Activated naive CD4-positive, alpha-beta T cell treated with anti-CD3 and anti-CD28 coated beads for 36 hours (primary cell): ENCODE data around the gene ZNF562. TPM values are rescaled to one million over a fixed set of nuclear protein-coding genes. Genes with fewer than 3 reads are reported as not detected.
"Not testable (repeated sequence)": the region's sequence is repeated elsewhere in the genome, so short reads cannot be mapped to it uniquely, and the experiment has no call there.

Source experiments
- CTCF ChIA-PET: fragments of 350-600 bp; sonication (Branson Sonifier 250); formaldehyde crosslinking; loops from one replicate; lab custom pipeline; 2021; ENCODE audit warnings: antibody characterized with exemption; lab: Charles Lee
- DNase-seq: peaks from one replicate; pipeline ENCODE4 v3.0.0-alpha.2; 2020
- H3K27ac Mint-ChIP-seq: one replicate; pipeline ENCODE4 v1.8.0; 2021; ENCODE audit warnings: mild to moderate bottlenecking, mixed read lengths
- H3K27me3 Mint-ChIP-seq: one replicate; pipeline ENCODE4 v1.8.0; 2021; ENCODE audit warnings: low read depth, mixed read lengths
- H3K36me3 Mint-ChIP-seq: one replicate; pipeline ENCODE4 v1.8.0; 2021; ENCODE audit warnings: low read depth, mixed read lengths
- H3K4me1 Mint-ChIP-seq: one replicate; pipeline ENCODE4 v1.8.0; 2021; ENCODE audit warnings: low read depth, mixed read lengths
- H3K4me3 Mint-ChIP-seq: one replicate; pipeline ENCODE4 v1.8.0; 2021; ENCODE audit warnings: mild to moderate bottlenecking, moderate library complexity, mixed read lengths
- H3K9me3 Mint-ChIP-seq: one replicate; pipeline ENCODE4 v1.8.0; 2021; ENCODE audit warnings: mixed read lengths
- intact Hi-C: fragments of 100-400 bp; cut with micrococcal nuclease; formaldehyde crosslinking; loops from one replicate; pipeline ENCODE4 v1.15.1; 2023
- total RNA-seq, 2 experiments: library from RNA; stranded (reverse); gene quantifications; one replicate each; pipeline ENCODE4 v1.2.3, GENCODE V29; 2021

The ZNF562 gene
- 10 to 100 TPM; 20.1 to 21.9 TPM for total RNA-seq

DNA sequence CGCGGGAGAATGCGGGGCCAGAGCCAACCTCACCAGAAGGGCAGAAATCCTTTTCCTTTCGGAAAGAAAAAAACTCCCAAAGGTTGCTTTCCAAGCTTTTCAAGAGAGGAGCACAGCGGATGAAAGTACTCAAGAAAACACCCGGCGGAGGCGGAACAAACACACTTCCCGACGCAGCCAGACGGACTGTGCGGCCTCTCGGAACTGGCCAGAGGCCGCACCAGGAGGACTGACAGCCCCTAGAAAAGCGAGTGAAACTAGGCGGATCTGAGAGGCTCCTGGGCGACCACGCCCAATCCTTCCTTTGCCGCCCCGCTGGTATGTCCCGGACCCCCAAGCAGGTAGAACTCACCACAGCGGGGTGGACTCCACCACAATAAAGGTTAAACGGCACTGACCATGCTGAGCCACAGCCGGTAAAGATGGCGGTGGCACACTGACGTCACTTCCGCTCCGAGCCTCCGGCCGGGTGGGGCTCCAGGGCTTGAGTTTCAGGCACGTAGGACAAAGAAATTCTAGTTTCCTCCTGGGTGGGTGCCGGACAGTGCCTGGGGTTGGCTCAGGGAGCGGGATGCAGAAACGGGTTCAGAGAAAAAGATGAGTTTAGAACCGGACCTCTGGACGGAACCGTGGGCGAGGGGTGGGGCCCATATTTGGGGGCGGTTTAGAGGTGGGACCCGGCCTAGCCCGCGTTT lies at the start of gene ZNF562:
Gene ZNF562 (minus strand): TSS at position 438 of the 695 bp plus-strand sequence. CDS start 14,356 bp downstream, outside the sequence.
- H3K27ac Mint-ChIP-seq = peak within 1 kb of the TSS; percentile 98
- CTCF ChIA-PET = interaction anchor here (0.6 kb wide), 1 partner anchor 37 kb away, joined by 4 read pairs; no protein-coding TSS in a partner anchor
- H3K9me3 Mint-ChIP-seq = peaks cover 31% of the 10 kb centered on the region
- peaks cover 23% of the 10 kb centered on the region for H3K4me1 Mint-ChIP-seq
- H3K27me3 Mint-ChIP-seq = no peaks in the 10 kb centered on the region
- intact Hi-C loops = loop anchor here (1.0 to 10.0 kb wide), 7 partner anchors 54 to 533 kb away; partner anchors contain the start of genes ZNF121, ZNF266, ZNF317 and ZNF561
- peak within 1 kb of the TSS; percentile 90 for H3K4me3 Mint-ChIP-seq
- peaks cover 45% of the 10 kb centered on the region for H3K36me3 Mint-ChIP-seq
- DNase-seq = peak; percentile 86

DNA sequence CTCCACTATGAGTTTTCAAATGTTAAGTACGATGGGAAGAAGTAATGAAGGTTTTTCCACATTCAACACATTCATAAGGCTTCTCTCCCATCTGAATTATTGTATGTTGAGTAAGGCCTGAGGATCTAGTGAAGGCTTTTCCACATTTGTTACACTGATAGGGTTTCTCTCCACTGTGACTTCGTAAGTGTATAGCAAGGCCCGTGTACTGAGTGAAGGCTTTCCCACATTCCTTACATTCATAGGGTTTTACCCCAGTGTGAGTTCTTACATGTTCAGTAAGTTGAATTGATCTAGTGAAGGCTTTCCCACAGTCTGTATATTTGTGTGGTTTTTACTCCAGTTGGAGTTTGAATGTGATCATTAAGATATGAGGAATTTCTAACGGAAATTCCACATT lies 49.3 kb upstream of the ZNF562 start:
- peaks cover 2% of the 10 kb centered on the region for H3K4me1 Mint-ChIP-seq
- intact Hi-C loops = no loop called here
- CTCF ChIA-PET = no interaction called here
- H3K27ac Mint-ChIP-seq = no peak overlapping the region
- no peak overlapping the region for H3K4me3 Mint-ChIP-seq
- peaks cover 27% of the 10 kb centered on the region for H3K9me3 Mint-ChIP-seq
- peaks cover 4% of the 10 kb centered on the region for H3K27me3 Mint-ChIP-seq
- DNase-seq = no peak
- H3K36me3 Mint-ChIP-seq = no peaks in the 10 kb centered on the region

DNA sequence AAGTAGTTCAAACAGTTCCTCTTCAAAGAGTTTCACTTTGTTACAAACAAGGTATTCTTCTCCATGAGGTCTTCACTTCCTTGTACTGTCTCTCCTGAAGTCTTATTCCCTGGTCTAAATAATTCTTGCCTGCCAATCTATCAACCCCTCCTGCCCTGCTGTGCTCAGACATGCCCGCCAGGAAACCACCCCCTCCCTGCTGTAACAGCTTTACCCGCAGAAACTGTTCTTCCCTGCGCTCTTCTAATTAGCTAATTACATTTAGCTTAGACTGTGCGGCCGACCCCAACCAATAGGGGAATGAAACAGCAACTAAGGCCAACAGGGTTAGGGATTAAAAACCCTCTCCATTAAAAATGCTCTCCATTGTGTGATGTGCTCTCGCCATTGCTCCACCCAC lies 47.0 kb upstream of the ZNF562 start:
- intact Hi-C loops = no loop called here

DNA sequence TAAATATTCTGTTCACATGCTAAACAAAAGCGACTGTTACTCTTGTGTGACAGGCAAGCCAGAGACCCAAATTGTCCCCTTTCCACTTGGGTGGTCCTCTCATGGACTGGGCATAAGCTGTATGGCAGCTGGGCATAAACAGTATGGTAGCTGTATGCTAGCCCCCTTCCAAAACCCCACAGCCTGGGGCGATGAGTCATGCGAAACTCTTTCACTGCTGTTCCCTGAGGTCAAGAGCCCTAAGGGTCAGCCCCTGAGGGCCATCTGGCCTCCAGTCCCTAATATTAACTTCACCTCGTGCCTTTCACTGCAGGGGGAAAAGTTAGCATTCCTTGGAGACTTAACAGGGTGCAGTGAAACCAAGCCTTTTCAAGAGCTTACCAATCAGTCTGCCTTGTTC lies 45.6 kb upstream of the ZNF562 start:
- peaks cover 20% of the 10 kb centered on the region for H3K9me3 Mint-ChIP-seq
- no peaks in the 10 kb centered on the region for H3K36me3 Mint-ChIP-seq
- no peak for DNase-seq
- H3K4me1 Mint-ChIP-seq = peaks cover 2% of the 10 kb centered on the region
- peaks cover 4% of the 10 kb centered on the region for H3K27me3 Mint-ChIP-seq
- intact Hi-C loops = no loop called here
- CTCF ChIA-PET = no interaction called here
- no peak overlapping the region for H3K27ac Mint-ChIP-seq
- no peak overlapping the region for H3K4me3 Mint-ChIP-seq

More for the DNA sequence above, 47.0 kb upstream of the ZNF562 start:
- CTCF ChIA-PET = no interaction called here
- peak; percentile 5 for DNase-seq
- Mint-ChIP-seq H3K27ac (no peak overlapping the region), H3K9me3 (peaks cover 24% of the 10 kb centered on the region), H3K36me3 (no peaks in the 10 kb centered on the region), H3K4me3 (no peak overlapping the region), H3K4me1 (peaks cover 2% of the 10 kb centered on the region), H3K27me3 (peaks cover 4% of the 10 kb centered on the region)

DNA sequence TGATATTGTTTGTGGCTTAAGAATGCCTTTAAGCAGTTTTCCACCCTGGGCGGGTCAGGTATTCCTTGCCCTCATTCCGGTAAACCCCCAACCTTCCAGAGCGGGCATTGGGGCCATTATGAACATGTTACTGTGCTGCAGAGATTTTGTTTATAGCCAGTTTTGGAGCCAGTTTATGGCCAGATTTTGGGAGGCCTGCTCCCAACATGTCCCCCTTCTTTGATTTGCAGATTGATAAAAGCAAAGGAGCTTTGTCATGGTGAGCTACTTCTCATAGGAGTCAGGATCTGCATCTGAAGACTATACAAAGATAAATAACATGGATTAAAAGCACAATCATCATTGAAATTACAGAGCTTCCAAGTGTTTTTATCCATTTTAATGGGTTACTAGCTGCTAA lies 36.9 kb upstream of the ZNF562 start:
- Mint-ChIP-seq H3K27me3 (peaks cover 4% of the 10 kb centered on the region), H3K9me3 (peaks cover 37% of the 10 kb centered on the region), H3K4me3 (no peak overlapping the region), H3K27ac (no peak overlapping the region), H3K36me3 (peaks cover 5% of the 10 kb centered on the region), H3K4me1 (no peaks in the 10 kb centered on the region)
- intact Hi-C loops = no loop called here
- CTCF ChIA-PET = interaction anchor here (0.6 kb wide), 2 partner anchors 37 to 1919 kb away, joined by 3 to 4 read pairs; partner anchors contain the start of gene ZNF562
- DNase-seq = no peak

DNA sequence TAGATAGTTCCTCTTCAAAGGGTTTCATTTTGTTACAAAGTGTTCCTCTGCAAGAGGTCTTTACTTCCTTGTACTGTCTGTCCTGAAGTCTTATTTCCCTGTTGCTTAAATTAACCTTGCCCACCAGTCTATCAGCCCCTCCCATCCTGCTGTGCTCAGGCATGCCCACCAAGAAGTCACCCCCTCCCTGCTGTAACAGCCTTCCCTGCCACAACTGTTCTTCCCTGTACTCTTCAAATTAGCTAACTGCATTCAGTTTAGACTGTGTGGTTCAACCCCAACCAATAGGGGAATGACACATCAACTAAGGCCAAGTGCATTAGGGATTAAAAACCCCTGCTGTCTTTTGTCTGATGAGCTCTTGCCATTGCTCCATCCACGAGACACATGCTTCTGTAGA lies 34.4 kb upstream of the ZNF562 start:
- CTCF ChIA-PET = interaction anchor here (0.6 kb wide), 1 partner anchor 101 kb away, joined by 3 read pairs; no protein-coding TSS in a partner anchor
- H3K27me3 Mint-ChIP-seq = peaks cover 4% of the 10 kb centered on the region
- peaks cover 37% of the 10 kb centered on the region for H3K9me3 Mint-ChIP-seq
- no peak overlapping the region for H3K4me3 Mint-ChIP-seq
- DNase-seq = no peak
- H3K4me1 Mint-ChIP-seq = no peaks in the 10 kb centered on the region
- H3K27ac Mint-ChIP-seq = no peak overlapping the region
- peaks cover 5% of the 10 kb centered on the region for H3K36me3 Mint-ChIP-seq
- intact Hi-C loops = no loop called here

DNA sequence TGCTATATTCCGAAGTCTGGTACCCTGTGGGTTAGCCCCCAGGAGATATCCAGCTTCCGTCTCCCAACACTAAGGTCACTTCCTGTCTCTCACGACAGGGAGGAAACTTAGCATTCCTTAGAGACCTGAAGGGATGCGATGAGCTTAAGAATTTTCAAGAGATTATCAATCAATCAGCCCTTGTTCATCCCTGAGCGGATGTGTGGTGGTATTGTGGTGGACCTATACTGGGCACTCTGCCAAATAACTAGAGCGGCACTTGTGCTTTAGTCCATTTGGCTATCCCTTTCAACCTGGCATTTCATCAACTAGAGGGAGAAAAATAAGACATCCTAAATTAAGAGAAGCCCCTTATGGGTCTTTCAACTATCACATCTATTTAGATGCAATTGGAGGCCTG lies 30.9 kb upstream of the ZNF562 start:
- intact Hi-C loops = no loop called here
- Mint-ChIP-seq H3K27me3 (no peaks in the 10 kb centered on the region), H3K9me3 (peaks cover 16% of the 10 kb centered on the region), H3K4me1 (no peaks in the 10 kb centered on the region), H3K27ac (no peak overlapping the region), H3K4me3 (no peak overlapping the region), H3K36me3 (peaks cover 3% of the 10 kb centered on the region)
- CTCF ChIA-PET = interaction anchor here (0.7 kb wide), 1 partner anchor 170 kb away, joined by 6 read pairs; no protein-coding TSS in a partner anchor
- no peak for DNase-seq

DNA sequence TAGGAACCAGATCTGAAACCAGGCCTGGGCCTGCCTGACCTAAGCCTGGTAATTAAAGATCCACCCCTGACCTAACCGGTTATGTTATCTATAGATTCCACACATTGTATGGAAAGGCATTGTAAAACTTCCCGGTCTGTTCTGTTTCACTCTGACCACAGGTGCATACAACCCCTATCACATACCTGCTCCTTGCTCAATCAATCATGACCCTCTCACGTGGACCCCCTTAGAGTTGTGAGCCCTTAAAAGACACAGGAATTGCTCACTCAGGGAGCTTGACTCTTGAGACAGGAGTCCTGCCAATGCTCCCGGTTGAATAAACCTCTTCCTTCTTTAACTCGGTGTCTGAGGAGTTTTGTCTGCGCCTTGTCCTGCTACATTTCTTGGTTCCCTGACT lies 27.3 kb upstream of the ZNF562 start:
- H3K27ac Mint-ChIP-seq = no peak overlapping the region
- no peaks in the 10 kb centered on the region for H3K27me3 Mint-ChIP-seq
- intact Hi-C loops = no loop called here
- no peaks in the 10 kb centered on the region for H3K36me3 Mint-ChIP-seq
- H3K4me3 Mint-ChIP-seq = no peak overlapping the region
- H3K4me1 Mint-ChIP-seq = no peaks in the 10 kb centered on the region
- peaks cover 1% of the 10 kb centered on the region for H3K9me3 Mint-ChIP-seq
- no peak for DNase-seq
- CTCF ChIA-PET = no interaction called here

DNA sequence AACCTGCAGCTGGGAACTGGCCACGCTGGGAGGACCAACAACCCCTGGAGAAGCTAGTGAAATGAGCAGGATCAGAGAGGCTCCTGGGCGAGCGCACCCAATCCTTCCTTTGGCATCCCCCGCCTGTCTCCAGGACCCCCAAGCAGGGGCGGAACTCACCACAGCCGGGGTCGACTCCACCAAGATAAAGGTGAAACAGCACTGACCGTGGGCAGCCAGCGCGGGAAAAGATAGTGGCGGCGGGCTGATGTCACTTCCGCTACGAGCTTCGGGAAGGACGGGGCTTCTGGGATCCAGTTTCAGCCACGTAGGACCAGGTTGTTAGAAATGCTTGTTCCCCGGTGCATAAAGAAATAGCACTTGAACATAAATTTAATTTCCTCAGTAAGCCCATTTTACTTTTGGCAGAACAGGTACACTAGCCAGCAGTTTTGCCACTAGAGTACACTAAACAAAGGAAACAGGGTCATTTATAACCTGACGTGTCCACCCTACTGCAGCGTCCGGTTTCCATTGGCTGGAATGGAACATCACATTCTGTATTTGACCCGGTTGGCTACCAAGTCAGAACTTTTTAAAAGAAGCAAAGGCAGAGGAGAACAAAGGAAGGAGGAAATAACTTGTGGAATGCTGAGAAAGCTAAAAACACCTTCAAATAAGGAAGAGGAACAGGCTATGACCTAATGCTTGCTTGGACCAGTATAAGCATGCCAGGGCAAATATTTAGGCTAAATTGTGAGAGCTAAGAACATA lies 25.5 kb upstream of the ZNF562 start:
- peaks cover 3% of the 10 kb centered on the region for H3K9me3 Mint-ChIP-seq
- H3K36me3 Mint-ChIP-seq = no peaks in the 10 kb centered on the region
- no peak overlapping the region for H3K4me3 Mint-ChIP-seq
- no peak for DNase-seq
- intact Hi-C loops = no loop called here
- H3K4me1 Mint-ChIP-seq = no peaks in the 10 kb centered on the region
- CTCF ChIA-PET = no interaction called here
- H3K27ac Mint-ChIP-seq = no peak overlapping the region
- no peaks in the 10 kb centered on the region for H3K27me3 Mint-ChIP-seq

DNA sequence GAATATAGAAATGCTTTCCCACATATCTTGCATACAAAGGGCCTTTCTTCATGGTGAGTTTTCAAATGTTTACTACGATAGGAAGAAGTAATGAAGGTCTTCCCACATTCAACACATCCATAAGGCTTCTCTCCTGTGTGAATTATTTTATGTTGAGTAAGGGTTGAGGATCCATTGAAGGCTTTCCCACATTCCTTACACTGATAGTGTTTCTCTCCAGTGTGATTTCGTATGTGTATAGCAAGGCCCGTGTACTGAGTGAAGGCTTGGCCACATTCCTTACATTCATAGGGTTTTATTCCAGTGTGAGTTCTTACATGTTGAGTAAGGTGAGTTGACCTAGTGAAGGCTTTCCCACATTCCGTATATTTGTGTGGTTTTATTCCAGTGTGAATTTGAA lies 15.4 kb upstream of the ZNF562 start:
- H3K36me3 Mint-ChIP-seq, DNase-seq, H3K4me3 Mint-ChIP-seq, H3K4me1 Mint-ChIP-seq, H3K27me3 Mint-ChIP-seq, intact Hi-C loops, H3K27ac Mint-ChIP-seq, CTCF ChIA-PET: not testable (repeated sequence)
- H3K9me3 Mint-ChIP-seq = peaks cover 29% of the 10 kb centered on the region

DNA sequence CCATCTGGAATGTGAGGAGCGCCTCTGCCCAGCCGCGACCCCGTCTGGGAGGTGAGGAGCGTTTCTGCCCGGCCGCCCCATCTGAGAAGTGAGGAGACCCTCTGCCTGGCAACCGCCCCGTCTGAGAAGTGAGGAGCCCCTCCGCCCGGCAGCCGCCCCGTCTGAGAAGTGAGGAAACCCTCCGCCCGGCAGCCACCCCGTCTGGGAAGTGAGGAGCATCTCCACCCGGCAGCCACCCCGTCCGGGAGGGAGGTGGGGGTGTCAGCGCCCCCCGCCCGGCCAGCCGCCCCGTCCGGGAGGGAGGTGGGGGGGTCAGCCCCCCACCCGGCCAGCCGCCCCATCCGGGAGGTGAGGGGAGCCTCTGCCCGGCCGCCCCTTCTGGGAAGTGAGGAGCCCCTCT lies 5.1 kb upstream of the ZNF562 start:
- H3K27me3 Mint-ChIP-seq, H3K9me3 Mint-ChIP-seq, H3K27ac Mint-ChIP-seq, H3K4me1 Mint-ChIP-seq, CTCF ChIA-PET, H3K4me3 Mint-ChIP-seq, DNase-seq, H3K36me3 Mint-ChIP-seq: not testable (repeated sequence)
- intact Hi-C loops = loop anchor here (10.0 kb wide), 1 partner anchor 245 kb away; the partner anchor contains the start of gene ZNF266

DNA sequence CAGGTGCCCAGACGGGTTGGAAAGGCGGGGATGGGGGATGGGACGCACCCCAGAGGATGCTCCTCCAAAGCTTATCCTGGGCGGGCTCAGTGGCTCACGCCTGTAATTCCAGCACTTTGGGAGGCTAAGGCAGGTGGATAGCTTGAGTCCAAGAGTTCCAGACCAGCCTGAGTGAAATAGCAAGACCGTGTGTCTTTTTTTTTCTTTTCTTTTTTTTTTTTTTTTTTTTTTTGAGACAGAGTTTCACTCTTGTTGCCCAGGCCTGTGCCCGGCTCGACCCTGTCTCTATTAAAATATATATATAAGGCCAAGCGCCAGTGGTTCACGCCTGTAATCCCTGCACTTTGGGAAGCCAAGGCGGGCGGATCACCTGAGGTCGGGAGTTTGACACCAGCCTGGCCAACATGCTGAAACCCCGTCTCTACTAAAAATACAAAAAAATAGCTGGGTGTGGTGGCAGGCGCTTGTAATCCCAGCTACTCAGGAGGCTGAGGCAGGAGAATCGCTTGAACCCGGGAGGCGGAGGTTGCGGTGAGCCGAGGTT lies 530 bp upstream of the ZNF562 start:
- intact Hi-C loops = loop anchor here (1.0 to 10.0 kb wide), 2 partner anchors 93 to 241 kb away; partner anchors contain the start of genes ZNF266 and ZNF846
- DNase-seq, H3K27me3 Mint-ChIP-seq: not testable (repeated sequence)
- Mint-ChIP-seq H3K4me1 (peaks cover 23% of the 10 kb centered on the region), H3K9me3 (peaks cover 26% of the 10 kb centered on the region), H3K4me3 (peak overlapping the region; percentile 90), H3K36me3 (peaks cover 40% of the 10 kb centered on the region), H3K27ac (peak overlapping the region; percentile 98)
- CTCF ChIA-PET = interaction anchor here (0.6 kb wide), 1 partner anchor 36 kb away, joined by 4 read pairs; no protein-coding TSS in a partner anchor
